ENCODE measurements around the gene HOATZ.

DNA sequence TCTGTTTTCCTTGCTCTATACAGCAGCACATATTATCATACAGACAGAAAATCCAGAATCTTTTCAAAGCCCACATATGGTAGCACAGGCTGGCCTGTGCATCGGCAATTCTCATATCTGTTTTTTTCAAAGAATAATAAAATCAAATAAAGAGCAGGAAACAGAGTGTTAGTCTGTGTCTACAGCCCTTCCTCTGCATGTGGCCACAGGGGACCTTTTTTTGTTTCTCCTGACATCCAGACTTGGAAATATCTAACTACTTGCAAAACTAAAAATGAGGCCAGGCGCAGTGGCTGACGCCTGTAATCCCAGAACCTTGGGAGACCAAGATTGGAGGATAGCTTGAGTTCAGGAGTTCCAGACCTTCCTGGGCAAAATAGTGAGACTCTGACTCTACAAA, 46.2 kb downstream of the HOATZ start:
- TF ChIP-seq, protein P1, sequence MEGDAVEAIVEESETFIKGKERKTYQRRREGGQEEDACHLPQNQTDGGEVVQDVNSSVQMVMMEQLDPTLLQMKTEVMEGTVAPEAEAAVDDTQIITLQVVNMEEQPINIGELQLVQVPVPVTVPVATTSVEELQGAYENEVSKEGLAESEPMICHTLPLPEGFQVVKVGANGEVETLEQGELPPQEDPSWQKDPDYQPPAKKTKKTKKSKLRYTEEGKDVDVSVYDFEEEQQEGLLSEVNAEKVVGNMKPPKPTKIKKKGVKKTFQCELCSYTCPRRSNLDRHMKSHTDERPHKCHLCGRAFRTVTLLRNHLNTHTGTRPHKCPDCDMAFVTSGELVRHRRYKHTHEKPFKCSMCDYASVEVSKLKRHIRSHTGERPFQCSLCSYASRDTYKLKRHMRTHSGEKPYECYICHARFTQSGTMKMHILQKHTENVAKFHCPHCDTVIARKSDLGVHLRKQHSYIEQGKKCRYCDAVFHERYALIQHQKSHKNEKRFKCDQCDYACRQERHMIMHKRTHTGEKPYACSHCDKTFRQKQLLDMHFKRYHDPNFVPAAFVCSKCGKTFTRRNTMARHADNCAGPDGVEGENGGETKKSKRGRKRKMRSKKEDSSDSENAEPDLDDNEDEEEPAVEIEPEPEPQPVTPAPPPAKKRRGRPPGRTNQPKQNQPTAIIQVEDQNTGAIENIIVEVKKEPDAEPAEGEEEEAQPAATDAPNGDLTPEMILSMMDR (IDR thresholded peaks at IDR 0.05): no peak
- TF ChIP-seq POLR2AphosphoS5 (IDR thresholded peaks at IDR 0.05): no peak
- no peak for TF ChIP-seq EP300 (IDR thresholded peaks at IDR 0.05)

Measured in gastroesophageal sphincter (tissue), 3 donors.